Activated CD4-positive, alpha-beta T cell treated with anti-CD3 and anti-CD28 coated beads for 24 hours (primary cell): Measurements from ENCODE around the gene LTBP1.
"Not testable (repeated sequence)": the region's sequence is repeated elsewhere in the genome, so short reads cannot be mapped to it uniquely, and the experiment has no call there.

Experiments used
- DNase-seq, 2 donors: peaks; one replicate each; pipeline ENCODE4 v3.0.0-alpha.2; 2020; ENCODE audit warnings: low read depth in 2 of 2

The LTBP1 gene

GRCh38 chr2:33142810-33143209 is 196.1 kb downstream of the LTBP1 start:
- DNase-seq = no peak

GRCh38 chr2:33144243-33144642 is 197.5 kb downstream of the LTBP1 start:
- DNase-seq = no peak

- DNase-seq = no peak
These were observed 198.7 kb downstream of the LTBP1 start for GRCh38 chr2:33145459-33145858.

GRCh38 chr2:33146102-33146501 is 199.3 kb downstream of the LTBP1 start:
- no peak for DNase-seq

GRCh38 chr2:33153008-33153407 is 206.3 kb downstream of the LTBP1 start:
- DNase-seq = no peak

GRCh38 chr2:33158482-33159003 is 211.8 kb downstream of the LTBP1 start:
- DNase-seq = no peak

- no peak for DNase-seq
These were observed 213.4 kb downstream of the LTBP1 start for GRCh38 chr2:33160191-33160590.

- DNase-seq = no peak
These were observed 219.6 kb downstream of the LTBP1 start for GRCh38 chr2:33166287-33166881.

- no peak for DNase-seq
These were observed 221.0 kb downstream of the LTBP1 start for GRCh38 chr2:33167622-33168245.

GRCh38 chr2:33168425-33168824 is 221.7 kb downstream of the LTBP1 start:
- no peak for DNase-seq

GRCh38 chr2:33168922-33169321 is 222.2 kb downstream of the LTBP1 start:
- no peak for DNase-seq

- DNase-seq = not testable (repeated sequence)
These were observed 223.5 kb downstream of the LTBP1 start for GRCh38 chr2:33170251-33170650.

GRCh38 chr2:33177627-33178026 is 230.9 kb downstream of the LTBP1 start:
- no peak for DNase-seq

GRCh38 chr2:33178209-33178608 is 231.5 kb downstream of the LTBP1 start:
- no peak for DNase-seq

- no peak for DNase-seq
These were observed 234.2 kb downstream of the LTBP1 start for GRCh38 chr2:33180915-33181314.

GRCh38 chr2:33181466-33181865 is 234.7 kb downstream of the LTBP1 start:
- no peak for DNase-seq

- DNase-seq = no peak
These were observed 237.3 kb downstream of the LTBP1 start for GRCh38 chr2:33184041-33184440.

GRCh38 chr2:33186937-33187336 is 240.2 kb downstream of the LTBP1 start:
- no peak for DNase-seq

- DNase-seq = no peak
These were observed 242.0 kb downstream of the LTBP1 start for GRCh38 chr2:33188799-33189198.

- DNase-seq = no peak
These were observed 243.7 kb downstream of the LTBP1 start for GRCh38 chr2:33190393-33190937.

- no peak for DNase-seq
These were observed 249.1 kb downstream of the LTBP1 start for GRCh38 chr2:33195891-33196290.

- DNase-seq = no peak
These were observed 249.9 kb downstream of the LTBP1 start for GRCh38 chr2:33196700-33197099.

- no peak for DNase-seq
These were observed 250.6 kb downstream of the LTBP1 start for GRCh38 chr2:33197198-33197938.
